ENCODE data around the gene NTN5.

- TF ChIP-seq POLR2A (IDR thresholded peaks at IDR 0.05; ENCODE audit: low read depth, low read length) (no peak), POLR2AphosphoS5 (IDR thresholded peaks at IDR 0.05; ENCODE audit: low read depth, low read length) (no peak), TAF1 (IDR thresholded peaks at IDR 0.05; ENCODE audit: low read depth, low read length) (no peak)
Observed at GRCh38 chr19:48711106-48711662, 38.4 kb upstream of the NTN5 start.

Data from GM12891 (cell line).